HL-60 (cell line): ENCODE results near the gene SUPT4H1.
A peak's percentile ranks its signal among the peaks of the same experiment; 100 is the strongest.

ENCODE experiments used
- DNase-seq, 2 experiments: peaks; one replicate each; pipeline ENCODE4 v3.0.0-alpha.2; 2010 to 2020; ENCODE audit warnings: low read depth in 1 of 2, low spot score in 1 of 2
- H3K27ac ChIP-seq: fragments of 250-450 bp; sonication (Bioruptor Pico); replicated peaks from 2 replicates; pipeline ENCODE4 v1.5.1; 2020; ENCODE audit warnings: mild to moderate bottlenecking, moderate library complexity
- H3K27me3 ChIP-seq: fragments of 250-450 bp; sonication (Bioruptor Pico); 2 replicates; pipeline ENCODE4 v1.5.1; 2021; ENCODE audit warnings: mild to moderate bottlenecking, moderate library complexity; ENCODE audit not compliant: insufficient read depth, poor library complexity, severe bottlenecking
- H3K4me3 ChIP-seq: replicated peaks from 2 replicates; pipeline ENCODE4 v1.5.1; 2011; ENCODE audit warnings: mild to moderate bottlenecking, control low read depth, low read length; ENCODE audit not compliant: insufficient read depth
- GABPA ChIP-seq: IDR thresholded peaks from 2 replicates; pipeline ENCODE4 v1.6.1; 2012; ENCODE audit warnings: low read depth
- POLR2AphosphoS5 ChIP-seq: IDR thresholded peaks from 2 replicates; pipeline ENCODE4 v1.6.1; 2012; ENCODE audit warnings: low read depth
- REST ChIP-seq: IDR thresholded peaks from 2 replicates; pipeline ENCODE4 v1.6.1; 2012; ENCODE audit warnings: low read depth; ENCODE audit not compliant: insufficient replicate concordance
- SPI1 ChIP-seq: IDR thresholded peaks from 2 replicates; pipeline ENCODE4 v1.6.1; 2012; ENCODE audit warnings: low read depth, mild to moderate bottlenecking, borderline replicate concordance
- TF ChIP-seq, protein P1 (sequence below): IDR thresholded peaks from one replicate; pipeline ENCODE4 v1.5.1; 2011; ENCODE audit warnings: low read length, control low read depth, inconsistent platforms; ENCODE audit not compliant: insufficient read depth

SUPT4H1 gene

DNA sequence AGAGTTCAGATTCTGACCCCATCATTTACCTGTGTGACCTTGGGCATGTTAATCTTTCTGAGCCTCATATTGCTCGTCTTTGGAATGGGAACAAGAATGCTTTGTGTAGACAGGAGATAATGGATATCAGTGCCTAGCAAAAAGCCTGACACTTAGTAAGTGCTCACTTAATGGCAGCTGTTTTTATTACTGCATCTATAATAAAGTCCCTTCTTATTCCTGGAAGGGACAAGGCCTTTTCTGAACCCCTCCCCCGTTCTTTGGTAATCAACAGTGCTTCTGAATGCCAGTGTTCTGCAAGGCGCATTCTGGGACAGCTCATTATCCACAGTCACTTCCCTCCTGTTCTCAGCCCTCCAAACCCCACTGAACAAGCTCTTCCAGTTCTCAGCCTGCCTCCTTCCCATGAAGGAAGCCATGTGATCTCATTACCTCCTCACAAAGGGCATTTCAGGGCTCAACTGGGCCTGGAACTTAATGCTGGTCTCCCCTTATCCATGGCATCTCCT lies 25.1 kb upstream of the SUPT4H1 start:
- TF ChIP-seq, protein P1, sequence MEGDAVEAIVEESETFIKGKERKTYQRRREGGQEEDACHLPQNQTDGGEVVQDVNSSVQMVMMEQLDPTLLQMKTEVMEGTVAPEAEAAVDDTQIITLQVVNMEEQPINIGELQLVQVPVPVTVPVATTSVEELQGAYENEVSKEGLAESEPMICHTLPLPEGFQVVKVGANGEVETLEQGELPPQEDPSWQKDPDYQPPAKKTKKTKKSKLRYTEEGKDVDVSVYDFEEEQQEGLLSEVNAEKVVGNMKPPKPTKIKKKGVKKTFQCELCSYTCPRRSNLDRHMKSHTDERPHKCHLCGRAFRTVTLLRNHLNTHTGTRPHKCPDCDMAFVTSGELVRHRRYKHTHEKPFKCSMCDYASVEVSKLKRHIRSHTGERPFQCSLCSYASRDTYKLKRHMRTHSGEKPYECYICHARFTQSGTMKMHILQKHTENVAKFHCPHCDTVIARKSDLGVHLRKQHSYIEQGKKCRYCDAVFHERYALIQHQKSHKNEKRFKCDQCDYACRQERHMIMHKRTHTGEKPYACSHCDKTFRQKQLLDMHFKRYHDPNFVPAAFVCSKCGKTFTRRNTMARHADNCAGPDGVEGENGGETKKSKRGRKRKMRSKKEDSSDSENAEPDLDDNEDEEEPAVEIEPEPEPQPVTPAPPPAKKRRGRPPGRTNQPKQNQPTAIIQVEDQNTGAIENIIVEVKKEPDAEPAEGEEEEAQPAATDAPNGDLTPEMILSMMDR: no peak
- TF ChIP-seq REST (no peak), GABPA (no peak), POLR2AphosphoS5 (no peak)
- Histone ChIP-seq H3K27me3 (no peaks in the 10 kb centered on the region), H3K4me3 (no peak overlapping the region), H3K27ac (no peak overlapping the region)
- DNase-seq: no peak

DNA sequence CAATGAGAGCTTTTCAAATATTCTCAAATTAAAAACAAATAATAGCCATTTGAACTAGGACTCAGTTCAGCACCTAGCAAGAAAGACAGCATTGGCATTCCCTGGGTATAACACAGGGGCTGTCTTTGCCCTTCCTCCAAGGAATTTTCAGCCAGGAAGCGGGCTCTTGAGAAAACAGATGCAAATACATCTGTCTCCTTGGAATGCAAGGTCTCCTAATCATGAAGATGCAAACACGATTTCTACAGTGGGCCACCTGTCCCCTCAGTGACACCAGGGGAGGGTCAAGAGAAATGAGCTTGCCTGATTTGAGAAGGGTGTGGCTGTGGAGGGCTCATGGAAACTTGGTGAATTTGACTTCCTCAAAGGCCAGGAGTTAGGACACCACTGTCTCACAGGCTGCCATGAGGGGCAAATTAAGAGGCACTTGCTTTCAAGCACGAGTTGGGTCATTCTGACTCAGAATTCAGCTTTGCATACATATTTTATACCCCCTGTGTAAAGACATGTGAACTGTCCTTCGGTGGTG lies 24.5 kb upstream of the SUPT4H1 start:
- H3K4me3 ChIP-seq: no peak overlapping the region
- H3K27me3 ChIP-seq: no peaks in the 10 kb centered on the region
- peak in 1 of 2 experiments; percentile 16 for DNase-seq
- no peak overlapping the region for H3K27ac ChIP-seq
- TF ChIP-seq POLR2AphosphoS5 (no peak), REST (peak; percentile 69), SPI1 (peak; percentile 53)
- TF ChIP-seq, protein P1: no peak

- no peak for TF ChIP-seq REST
- TF ChIP-seq POLR2AphosphoS5: no peak
- TF ChIP-seq, protein P1: no peak
- TF ChIP-seq SPI1: peak; percentile 18; the same call in 1 of the 2 replicates
- TF ChIP-seq GABPA: no peak
- H3K27ac ChIP-seq: no peak overlapping the region
- no peaks in the 10 kb centered on the region for H3K27me3 ChIP-seq
- no peak overlapping the region for H3K4me3 ChIP-seq
- no peak for DNase-seq
Measured at GRCh38 chr17:58375811-58376210, 23.8 kb upstream of the SUPT4H1 start.
